Measurements from ENCODE around the gene PTGDS.

PTGDS gene

GRCh38 chr9:136996361-136997292 is 19.3 kb downstream of the PTGDS start, which contains the start of gene CLIC3:
CLIC3 (minus strand) TSS chr9:136996568; CDS start chr9:136996543, 25 bp downstream.
- TF ChIP-seq, protein P1, sequence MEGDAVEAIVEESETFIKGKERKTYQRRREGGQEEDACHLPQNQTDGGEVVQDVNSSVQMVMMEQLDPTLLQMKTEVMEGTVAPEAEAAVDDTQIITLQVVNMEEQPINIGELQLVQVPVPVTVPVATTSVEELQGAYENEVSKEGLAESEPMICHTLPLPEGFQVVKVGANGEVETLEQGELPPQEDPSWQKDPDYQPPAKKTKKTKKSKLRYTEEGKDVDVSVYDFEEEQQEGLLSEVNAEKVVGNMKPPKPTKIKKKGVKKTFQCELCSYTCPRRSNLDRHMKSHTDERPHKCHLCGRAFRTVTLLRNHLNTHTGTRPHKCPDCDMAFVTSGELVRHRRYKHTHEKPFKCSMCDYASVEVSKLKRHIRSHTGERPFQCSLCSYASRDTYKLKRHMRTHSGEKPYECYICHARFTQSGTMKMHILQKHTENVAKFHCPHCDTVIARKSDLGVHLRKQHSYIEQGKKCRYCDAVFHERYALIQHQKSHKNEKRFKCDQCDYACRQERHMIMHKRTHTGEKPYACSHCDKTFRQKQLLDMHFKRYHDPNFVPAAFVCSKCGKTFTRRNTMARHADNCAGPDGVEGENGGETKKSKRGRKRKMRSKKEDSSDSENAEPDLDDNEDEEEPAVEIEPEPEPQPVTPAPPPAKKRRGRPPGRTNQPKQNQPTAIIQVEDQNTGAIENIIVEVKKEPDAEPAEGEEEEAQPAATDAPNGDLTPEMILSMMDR (IDR thresholded peaks at IDR 0.05; ENCODE audit: low read depth, low read length): no peak
- DNase-seq (ENCODE audit: extremely low read depth, low read depth): no peak

DNA sequence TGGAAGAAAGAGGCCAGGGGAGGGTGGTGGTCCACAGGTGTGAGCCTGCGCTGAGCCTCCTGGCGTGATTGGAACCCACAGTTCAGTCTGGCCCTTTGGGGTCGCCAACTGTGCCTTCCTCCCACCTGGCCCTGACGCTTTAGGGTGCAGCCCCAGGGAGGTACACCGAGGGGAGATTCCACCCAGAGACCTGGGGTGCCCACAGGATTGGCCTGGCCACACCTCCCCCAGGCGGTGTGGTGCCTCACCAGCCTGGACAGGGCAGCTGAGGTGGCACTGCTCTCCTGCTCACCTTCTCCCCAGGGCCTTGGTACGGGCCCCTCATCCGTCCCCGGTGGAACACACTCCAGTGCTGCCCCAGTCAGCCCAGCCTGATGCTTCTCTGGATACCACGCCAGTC is 20.1 kb downstream of the PTGDS start:
- DNase-seq (ENCODE audit: extremely low read depth, low read depth): no peak
- TF ChIP-seq, protein P1 (IDR thresholded peaks at IDR 0.05; ENCODE audit: low read depth, low read length): no peak

DNA sequence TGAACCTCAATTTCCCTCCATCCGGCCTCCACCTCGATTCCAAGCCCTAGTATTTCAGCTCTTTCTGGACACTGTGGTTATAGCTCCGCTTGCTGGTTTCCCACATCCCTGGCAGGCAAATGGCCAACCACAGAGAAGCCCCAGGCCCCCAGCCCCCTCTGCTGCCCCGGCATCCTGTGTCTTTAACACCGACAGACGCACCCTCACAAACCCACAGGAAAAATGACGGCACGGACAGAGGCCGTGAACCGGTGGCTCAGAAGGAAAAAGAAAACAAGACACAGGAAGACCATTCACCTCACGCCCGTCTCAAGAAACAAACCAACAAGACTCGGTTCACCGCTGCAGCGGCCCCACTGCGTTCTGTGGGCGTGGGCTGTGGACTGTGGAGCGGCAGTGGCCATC is 20.5 kb downstream of the PTGDS start:
- TF ChIP-seq, protein P1 (IDR thresholded peaks at IDR 0.05; ENCODE audit: low read depth, low read length): no peak
- no peak for DNase-seq (ENCODE audit: extremely low read depth, low read depth)

- DNase-seq (ENCODE audit: extremely low read depth, low read depth): no peak
- TF ChIP-seq, protein P1 (IDR thresholded peaks at IDR 0.05; ENCODE audit: low read depth, low read length): no peak
Observed at GRCh38 chr9:137000177-137000930, 23.1 kb downstream of the PTGDS start.

DNA sequence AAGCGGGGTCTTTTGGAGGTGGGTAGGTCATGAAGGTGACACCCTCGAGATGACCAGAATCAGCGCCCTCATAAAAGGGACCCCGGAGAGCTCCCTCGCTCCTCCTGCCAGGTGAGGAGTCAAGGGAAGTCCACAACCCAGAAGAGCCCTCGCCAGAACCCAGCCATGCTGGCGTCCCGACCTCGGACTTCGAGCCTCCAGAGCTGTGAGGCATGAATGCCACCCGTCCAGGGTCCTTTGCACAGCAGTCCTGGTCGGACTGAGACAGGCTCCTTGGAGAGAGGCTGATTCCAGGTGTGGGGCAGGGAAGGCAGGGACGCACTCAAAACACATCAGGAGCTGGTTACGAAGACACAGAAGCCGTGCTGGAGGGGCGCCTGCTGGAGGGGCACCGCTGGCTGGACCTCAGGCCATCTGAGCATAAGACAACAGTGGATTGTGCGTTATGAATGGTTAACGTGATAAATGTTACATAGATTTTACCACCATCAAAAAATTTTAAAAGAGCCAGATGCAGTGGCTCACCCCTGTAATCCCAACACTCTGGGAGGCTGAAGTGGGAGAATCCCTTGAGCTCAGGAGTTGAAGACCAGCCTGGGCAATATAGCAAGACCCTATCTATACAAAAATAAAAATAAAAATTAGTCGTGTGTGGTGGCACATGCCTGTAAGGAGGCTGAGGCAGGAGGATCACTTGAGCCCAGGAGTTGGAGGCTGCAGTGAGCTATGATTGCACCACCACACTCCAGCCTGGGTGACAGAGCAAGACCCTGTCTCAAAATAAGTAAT is 24.7 kb downstream of the PTGDS start:
- no peak for DNase-seq (ENCODE audit: extremely low read depth, low read depth)
- TF ChIP-seq, protein P1 (IDR thresholded peaks at IDR 0.05; ENCODE audit: low read depth, low read length): no peak

DNA sequence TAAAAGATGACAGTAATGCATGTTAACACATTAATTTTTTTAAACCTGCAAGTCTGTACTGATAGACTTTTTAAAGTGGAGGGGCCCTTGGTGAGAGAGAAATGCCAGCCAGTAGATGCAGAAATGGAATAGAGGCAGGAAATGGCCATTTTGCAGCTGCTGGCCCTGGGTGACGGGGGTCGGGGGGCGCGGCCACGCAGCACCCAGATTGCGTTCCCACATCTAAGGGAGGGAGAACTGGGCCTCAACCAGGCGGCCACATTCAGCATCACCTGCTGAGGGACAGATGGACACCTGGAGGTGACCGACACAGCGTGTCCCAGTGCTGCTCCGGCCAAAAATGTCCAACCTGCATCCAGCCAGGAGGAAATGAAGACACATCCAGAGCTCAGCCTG is 25.3 kb downstream of the PTGDS start:
- TF ChIP-seq, protein P1 (IDR thresholded peaks at IDR 0.05; ENCODE audit: low read depth, low read length): no peak
- no peak for DNase-seq (ENCODE audit: extremely low read depth, low read depth)
